Measurements from ENCODE around the gene PELI1. TPM values are rescaled to one million over a fixed set of nuclear protein-coding genes. Genes with fewer than 3 reads are reported as not detected.

The PELI1 gene
- total and polyA plus RNA-seq, 2 experiments from 2014 or later: 30.5 to 62.9 TPM

GRCh38 chr2:64153811-64154210 lies 9.6 kb upstream of the PELI1 start:
- Histone ChIP-seq H3K27ac (no peak overlapping the region), H3K27me3 (no peaks in the 10 kb centered on the region), H3K4me2 (no peak overlapping the region), H3K4me1 (ENCODE audit: insufficient read depth) (no peaks in the 10 kb centered on the region), H3K36me3 (replicated peaks; ENCODE audit: insufficient read depth, low read depth) (no peaks in the 10 kb centered on the region), H3K9me3 (ENCODE audit: low read depth) (no peaks in the 10 kb centered on the region), H2AFZ (no peak overlapping the region), H4K20me1 (ENCODE audit: insufficient read depth, poor library complexity, severe bottlenecking) (no peaks in the 10 kb centered on the region), H3K79me2 (no peaks in the 10 kb centered on the region), H3K4me3 (no peak overlapping the region), H3K9me2 (replicated peaks; ENCODE audit: insufficient read depth) (no peaks in the 10 kb centered on the region)
- TF ChIP-seq, protein P1, sequence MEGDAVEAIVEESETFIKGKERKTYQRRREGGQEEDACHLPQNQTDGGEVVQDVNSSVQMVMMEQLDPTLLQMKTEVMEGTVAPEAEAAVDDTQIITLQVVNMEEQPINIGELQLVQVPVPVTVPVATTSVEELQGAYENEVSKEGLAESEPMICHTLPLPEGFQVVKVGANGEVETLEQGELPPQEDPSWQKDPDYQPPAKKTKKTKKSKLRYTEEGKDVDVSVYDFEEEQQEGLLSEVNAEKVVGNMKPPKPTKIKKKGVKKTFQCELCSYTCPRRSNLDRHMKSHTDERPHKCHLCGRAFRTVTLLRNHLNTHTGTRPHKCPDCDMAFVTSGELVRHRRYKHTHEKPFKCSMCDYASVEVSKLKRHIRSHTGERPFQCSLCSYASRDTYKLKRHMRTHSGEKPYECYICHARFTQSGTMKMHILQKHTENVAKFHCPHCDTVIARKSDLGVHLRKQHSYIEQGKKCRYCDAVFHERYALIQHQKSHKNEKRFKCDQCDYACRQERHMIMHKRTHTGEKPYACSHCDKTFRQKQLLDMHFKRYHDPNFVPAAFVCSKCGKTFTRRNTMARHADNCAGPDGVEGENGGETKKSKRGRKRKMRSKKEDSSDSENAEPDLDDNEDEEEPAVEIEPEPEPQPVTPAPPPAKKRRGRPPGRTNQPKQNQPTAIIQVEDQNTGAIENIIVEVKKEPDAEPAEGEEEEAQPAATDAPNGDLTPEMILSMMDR (IDR thresholded peaks at IDR 0.05; ENCODE audit: poor library complexity): no peak
- TF ChIP-seq EZH2 (IDR thresholded peaks at IDR 0.05; ENCODE audit: borderline replicate concordance): no peak
- no peak for TF ChIP-seq EZH2phosphoT487 (IDR thresholded peaks at IDR 0.05; ENCODE audit: low read depth, severe bottlenecking, unreplicated experiment)
- no peak for DNase-seq (ENCODE audit: low spot score)
- 51% methylated on average over 4 of the region's 4 CpGs for WGBS (ENCODE audit: low lambda C conversion rate, missing lambda C conversion rate)

GRCh38 chr2:64151476-64151875 lies 7.3 kb upstream of the PELI1 start:
- Histone ChIP-seq H3K9me2 (replicated peaks; ENCODE audit: insufficient read depth) (no peaks in the 10 kb centered on the region), H4K20me1 (ENCODE audit: insufficient read depth, poor library complexity, severe bottlenecking) (no peaks in the 10 kb centered on the region), H3K4me2 (no peak overlapping the region), H3K27ac (no peak overlapping the region), H3K9me3 (ENCODE audit: low read depth) (no peaks in the 10 kb centered on the region), H3K36me3 (replicated peaks; ENCODE audit: insufficient read depth, low read depth) (no peaks in the 10 kb centered on the region), H3K27me3 (no peaks in the 10 kb centered on the region), H3K79me2 (no peaks in the 10 kb centered on the region), H2AFZ (no peak overlapping the region), H3K4me3 (no peak overlapping the region), H3K4me1 (ENCODE audit: insufficient read depth) (no peaks in the 10 kb centered on the region)
- WGBS (ENCODE audit: low lambda C conversion rate, missing lambda C conversion rate): 43% methylated on average over 1 of the region's 1 CpG
- no peak for DNase-seq (ENCODE audit: low spot score)
- no peak for TF ChIP-seq EZH2phosphoT487 (IDR thresholded peaks at IDR 0.05; ENCODE audit: low read depth, severe bottlenecking, unreplicated experiment)
- no peak for TF ChIP-seq EZH2 (IDR thresholded peaks at IDR 0.05; ENCODE audit: borderline replicate concordance)
- TF ChIP-seq, protein P1 (IDR thresholded peaks at IDR 0.05; ENCODE audit: poor library complexity): no peak

DNA sequence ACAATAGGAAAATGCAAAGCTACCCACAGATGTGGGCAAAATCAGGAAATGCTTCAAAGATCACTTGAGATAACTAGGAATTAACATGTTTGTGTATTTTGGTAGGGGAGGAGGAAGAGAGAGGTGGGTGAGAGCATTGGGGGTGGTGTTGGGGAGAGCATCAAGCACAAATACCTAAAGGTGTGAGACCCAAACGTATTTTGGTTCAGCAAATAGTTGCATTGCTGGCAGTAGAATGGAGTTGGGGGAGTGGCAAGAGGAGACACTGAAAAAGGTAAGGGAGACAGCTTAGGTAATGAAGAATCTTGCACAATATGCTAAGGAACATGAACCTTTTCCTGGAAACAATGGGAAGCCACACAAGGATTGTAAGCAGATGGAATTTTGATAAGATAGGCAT lies 1.5 kb upstream of the PELI1 start:
- no peak for TF ChIP-seq EZH2phosphoT487 (IDR thresholded peaks at IDR 0.05; ENCODE audit: low read depth, severe bottlenecking, unreplicated experiment)
- TF ChIP-seq, protein P1 (IDR thresholded peaks at IDR 0.05; ENCODE audit: poor library complexity): no peak
- no peak for TF ChIP-seq EZH2 (IDR thresholded peaks at IDR 0.05; ENCODE audit: borderline replicate concordance)
- H3K4me1 ChIP-seq (ENCODE audit: insufficient read depth): peaks cover 10% of the 10 kb centered on the region
- peaks cover 16% of the 10 kb centered on the region for H4K20me1 ChIP-seq (ENCODE audit: insufficient read depth, poor library complexity, severe bottlenecking)
- no peak overlapping the region for H2AFZ ChIP-seq
- H3K9me2 ChIP-seq (replicated peaks; ENCODE audit: insufficient read depth): no peaks in the 10 kb centered on the region
- no peak overlapping the region for H3K4me3 ChIP-seq
- H3K79me2 ChIP-seq: peaks cover 30% of the 10 kb centered on the region
- H3K9me3 ChIP-seq (ENCODE audit: low read depth): no peaks in the 10 kb centered on the region
- 25% methylated on average over 1 of the region's 1 CpG for WGBS (ENCODE audit: low lambda C conversion rate, missing lambda C conversion rate)
- no peaks in the 10 kb centered on the region for H3K27me3 ChIP-seq
- no peak for DNase-seq (ENCODE audit: low spot score)
- H3K36me3 ChIP-seq (replicated peaks; ENCODE audit: insufficient read depth, low read depth): no peaks in the 10 kb centered on the region
- H3K4me2 ChIP-seq: no peak overlapping the region
- H3K27ac ChIP-seq: no peak overlapping the region

GRCh38 chr2:64145119-64145518 lies 899 bp upstream of the PELI1 start:
- DNase-seq (ENCODE audit: low spot score): no peak
- Histone ChIP-seq H3K27me3 (no peaks in the 10 kb centered on the region), H3K9me3 (ENCODE audit: low read depth) (no peaks in the 10 kb centered on the region), H4K20me1 (ENCODE audit: insufficient read depth, poor library complexity, severe bottlenecking) (peaks cover 20% of the 10 kb centered on the region), H3K4me2 (no peak overlapping the region), H3K36me3 (replicated peaks; ENCODE audit: insufficient read depth, low read depth) (no peaks in the 10 kb centered on the region), H3K9me2 (replicated peaks; ENCODE audit: insufficient read depth) (no peaks in the 10 kb centered on the region), H3K4me1 (ENCODE audit: insufficient read depth) (peaks cover 11% of the 10 kb centered on the region), H2AFZ (no peak overlapping the region), H3K79me2 (peaks cover 36% of the 10 kb centered on the region), H3K27ac (no peak overlapping the region), H3K4me3 (no peak overlapping the region)
- TF ChIP-seq EZH2 (IDR thresholded peaks at IDR 0.05; ENCODE audit: borderline replicate concordance): no peak
- TF ChIP-seq EZH2phosphoT487 (IDR thresholded peaks at IDR 0.05; ENCODE audit: low read depth, severe bottlenecking, unreplicated experiment): no peak
- TF ChIP-seq, protein P1 (IDR thresholded peaks at IDR 0.05; ENCODE audit: poor library complexity): no peak
- WGBS (ENCODE audit: low lambda C conversion rate, missing lambda C conversion rate): 90% methylated on average over 7 of the region's 7 CpGs

All from hepatocyte (in vitro differentiated cells).